Activated T-helper 1 cell treated with anti-CD3 and anti-CD28 coated beads, Interleukin-12 subunit alpha, Interleukin-12 subunit beta, Interleukin-2, Interleukin-4 antibody, amounts not matched to agents 30 ng/mL and 10 ng/mL and 1 ng/mL, durations not matched to agents 14 hours and 24 hours and 36 hours (primary cell): Measurements from ENCODE around the gene MAP3K12. TPM values are rescaled to one million over a fixed set of nuclear protein-coding genes. Genes with fewer than 3 reads are reported as not detected.
A peak's percentile ranks its signal among the peaks of the same experiment; 100 is the strongest.
"Not testable (repeated sequence)": the region's sequence is repeated elsewhere in the genome, so short reads cannot be mapped to it uniquely, and the experiment has no call there.

Experiments
- DNase-seq: peaks from one replicate; pipeline ENCODE4 v3.0.0; 2021; ENCODE audit warnings: low spot score
- H3K27ac Mint-ChIP-seq: one replicate; pipeline ENCODE4 v1.8.0; 2021; ENCODE audit warnings: mild to moderate bottlenecking, mixed read lengths
- H3K27me3 Mint-ChIP-seq: one replicate; pipeline ENCODE4 v1.8.0; 2022; ENCODE audit warnings: mild to moderate bottlenecking, moderate library complexity, mixed read lengths; ENCODE audit not compliant: insufficient read depth
- H3K36me3 Mint-ChIP-seq: one replicate; pipeline ENCODE4 v1.8.0; 2021; ENCODE audit warnings: low read depth, mixed read lengths
- H3K4me1 Mint-ChIP-seq: one replicate; pipeline ENCODE4 v1.8.0; 2021; ENCODE audit warnings: low read depth, mixed read lengths
- H3K4me3 Mint-ChIP-seq: one replicate; pipeline ENCODE4 v1.8.0; 2021; ENCODE audit warnings: mild to moderate bottlenecking, moderate library complexity, mixed read lengths
- H3K9me3 Mint-ChIP-seq: one replicate; pipeline ENCODE4 v1.8.0; 2021; ENCODE audit warnings: mixed read lengths
- intact Hi-C: fragments of 100-400 bp; cut with micrococcal nuclease; formaldehyde crosslinking; loops from one replicate; pipeline ENCODE4 v1.15.1; 2024
- total RNA-seq: library from RNA; stranded (reverse); gene quantifications from 2 replicates; pipeline ENCODE4 v1.2.3, GENCODE V29; 2022

MAP3K12 gene
- 15.7 and 18.4 TPM in 2 replicates for total RNA-seq

GRCh38 chr12:53499266-53500141, at the start of gene MAP3K12:
TSS of gene MAP3K12 (minus strand) at chr12:53499458. CDS start at chr12:53487391, 12,067 bp downstream.
- peaks cover 7% of the 10 kb centered on the region for H3K36me3 Mint-ChIP-seq
- peaks cover 2% of the 10 kb centered on the region for H3K27me3 Mint-ChIP-seq
- H3K27ac Mint-ChIP-seq: peak within 1 kb of the TSS; percentile 98
- peak within 1 kb of the TSS; percentile 95 for H3K4me3 Mint-ChIP-seq
- peak; percentile 63 for DNase-seq
- intact Hi-C loops: loop anchor here (1.0 to 2.0 kb wide), 5 partner anchors 58 to 781 kb away; partner anchors contain the start of genes ATP5MC2, CBX5, HNRNPA1 and MYG1
- H3K4me1 Mint-ChIP-seq: peaks cover 52% of the 10 kb centered on the region
- H3K9me3 Mint-ChIP-seq: no peaks in the 10 kb centered on the region

DNA sequence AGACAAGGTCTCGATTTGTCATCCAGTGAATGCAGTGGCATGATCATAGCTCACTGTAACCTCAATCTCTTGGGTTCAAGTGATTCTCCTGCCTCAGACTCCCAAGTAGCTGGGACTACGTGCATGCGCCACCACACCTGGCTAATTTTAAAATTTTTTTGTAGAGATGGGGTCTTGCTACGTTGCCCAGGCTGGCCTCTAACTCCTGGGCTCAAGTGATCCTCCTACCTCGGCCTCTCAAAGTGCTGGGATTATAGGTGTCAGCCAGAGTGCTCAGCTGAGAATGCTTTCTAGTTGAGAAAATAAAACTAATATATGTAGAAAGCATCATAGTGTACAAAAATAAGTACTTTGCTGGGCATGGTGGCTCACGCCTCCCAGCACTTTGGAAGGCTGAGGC, 49.1 kb upstream of the MAP3K12 start:
- H3K4me3 Mint-ChIP-seq, intact Hi-C loops, H3K27me3 Mint-ChIP-seq, H3K27ac Mint-ChIP-seq, DNase-seq, H3K9me3 Mint-ChIP-seq: not testable (repeated sequence)
- H3K36me3 Mint-ChIP-seq: peaks cover 14% of the 10 kb centered on the region
- peaks cover 17% of the 10 kb centered on the region for H3K4me1 Mint-ChIP-seq

DNA sequence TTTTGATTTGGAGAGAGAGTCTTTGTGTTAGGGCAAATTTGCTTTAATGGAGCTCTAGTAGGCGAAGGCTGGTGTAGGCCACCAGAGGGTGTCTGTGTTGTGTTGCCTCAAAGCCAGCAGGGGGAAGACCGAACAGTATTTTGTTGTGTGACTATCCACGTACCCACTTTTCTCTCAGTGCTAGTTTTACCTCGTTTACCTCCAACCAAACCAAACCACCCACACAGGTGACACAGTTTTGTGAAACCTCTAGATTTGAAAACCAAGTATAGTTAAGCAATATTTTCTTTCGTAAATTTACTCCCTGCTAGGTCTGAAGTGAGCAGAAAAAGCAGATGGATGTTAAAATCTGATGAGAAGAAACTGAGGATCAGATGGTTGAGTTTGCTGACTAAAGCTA, 44.3 kb upstream of the MAP3K12 start:
- Mint-ChIP-seq H3K36me3 (peaks cover 12% of the 10 kb centered on the region), H3K4me3 (no peak overlapping the region), H3K9me3 (no peaks in the 10 kb centered on the region), H3K4me1 (peaks cover 13% of the 10 kb centered on the region), H3K27me3 (no peaks in the 10 kb centered on the region), H3K27ac (peak overlapping the region; percentile 75)
- intact Hi-C loops: loop anchor here (1.0 to 5.0 kb wide), 5 partner anchors 17 to 203 kb away; partner anchors contain the start of genes ATF7 and ATP5MC2
- peak; percentile 38 for DNase-seq

DNA sequence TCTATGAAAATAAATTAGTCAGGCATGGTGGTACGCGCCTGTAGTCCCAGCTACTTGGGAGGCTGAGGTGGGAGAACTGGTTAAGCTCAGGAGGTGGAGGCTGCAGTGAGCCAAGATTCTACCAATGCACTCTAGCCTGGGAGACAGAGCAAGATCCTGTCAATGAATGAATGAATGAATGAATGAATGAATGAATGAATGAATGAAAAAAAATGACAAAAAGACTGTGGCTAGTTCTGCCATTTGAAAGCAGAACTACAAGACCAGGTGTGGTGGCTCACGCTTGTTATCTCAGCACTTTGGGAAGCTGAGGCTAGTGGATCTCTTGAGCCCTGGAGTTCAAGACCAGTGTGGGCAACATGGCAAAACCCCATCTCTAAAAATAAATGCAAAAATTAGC, 40.3 kb upstream of the MAP3K12 start:
- Mint-ChIP-seq H3K9me3 (no peaks in the 10 kb centered on the region), H3K4me1 (peaks cover 13% of the 10 kb centered on the region), H3K36me3 (peaks cover 17% of the 10 kb centered on the region), H3K27me3 (no peaks in the 10 kb centered on the region), H3K4me3 (no peak overlapping the region), H3K27ac (no peak overlapping the region)
- intact Hi-C loops: no loop called here
- no peak for DNase-seq

DNA sequence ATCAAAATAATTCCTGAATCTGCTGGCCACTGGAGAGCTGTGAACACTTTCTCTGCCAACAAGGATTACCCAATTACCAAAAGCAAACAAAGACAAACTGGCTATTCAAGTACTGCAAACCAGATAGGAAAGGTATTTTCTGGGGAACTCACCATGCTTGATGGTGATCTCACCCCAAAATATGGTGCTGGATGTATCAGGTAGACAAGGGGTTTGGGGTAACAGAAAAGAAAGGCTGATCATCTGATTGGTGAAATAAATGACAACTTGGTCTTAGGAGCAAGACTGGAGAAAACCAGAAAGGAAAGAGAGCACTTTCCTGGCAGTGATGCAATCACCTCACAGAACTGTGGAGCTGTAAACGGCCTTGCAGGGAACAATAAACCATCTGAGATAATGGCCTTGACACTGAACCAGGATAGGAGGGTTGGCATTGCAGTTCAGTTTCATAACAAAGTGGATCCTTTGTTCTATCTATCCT, 39.0 kb upstream of the MAP3K12 start:
- peaks cover 21% of the 10 kb centered on the region for H3K36me3 Mint-ChIP-seq
- DNase-seq: no peak
- intact Hi-C loops: no loop called here
- no peak overlapping the region for H3K4me3 Mint-ChIP-seq
- no peaks in the 10 kb centered on the region for H3K9me3 Mint-ChIP-seq
- H3K27me3 Mint-ChIP-seq: no peaks in the 10 kb centered on the region
- no peak overlapping the region for H3K27ac Mint-ChIP-seq
- peaks cover 1% of the 10 kb centered on the region for H3K4me1 Mint-ChIP-seq

DNA sequence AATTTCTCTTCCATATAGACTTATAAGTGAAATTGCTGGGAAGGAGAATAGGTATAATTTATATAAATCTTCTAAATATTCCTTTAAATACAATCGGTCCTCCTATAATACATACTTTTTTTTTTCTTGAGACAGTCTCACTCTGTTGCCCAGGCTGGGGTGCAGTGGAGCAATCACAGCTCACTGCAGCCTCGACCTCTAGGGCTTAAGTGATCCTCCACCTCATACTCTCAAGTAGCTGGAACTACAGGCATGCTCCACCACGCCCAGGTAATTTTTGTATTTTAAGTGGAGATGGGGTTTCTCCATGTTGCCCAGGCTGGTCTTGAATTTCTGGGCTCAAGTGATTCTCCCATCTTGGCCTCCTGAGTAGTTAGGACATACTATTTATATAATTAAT, 37.7 kb upstream of the MAP3K12 start:
- Mint-ChIP-seq H3K4me3 (no peak overlapping the region), H3K4me1 (no peaks in the 10 kb centered on the region), H3K36me3 (peaks cover 25% of the 10 kb centered on the region), H3K9me3 (no peaks in the 10 kb centered on the region), H3K27ac (no peak overlapping the region), H3K27me3 (no peaks in the 10 kb centered on the region)
- intact Hi-C loops: no loop called here
- no peak for DNase-seq

GRCh38 chr12:53533471-53533870, 34.2 kb upstream of the MAP3K12 start:
- H3K9me3 Mint-ChIP-seq: no peaks in the 10 kb centered on the region
- no peak overlapping the region for H3K4me3 Mint-ChIP-seq
- H3K27ac Mint-ChIP-seq: no peak overlapping the region
- peaks cover 29% of the 10 kb centered on the region for H3K36me3 Mint-ChIP-seq
- H3K27me3 Mint-ChIP-seq: no peaks in the 10 kb centered on the region
- DNase-seq: no peak
- intact Hi-C loops: no loop called here
- no peaks in the 10 kb centered on the region for H3K4me1 Mint-ChIP-seq

GRCh38 chr12:53532524-53533445, 33.5 kb upstream of the MAP3K12 start:
- DNase-seq: no peak
- H3K27me3 Mint-ChIP-seq: no peaks in the 10 kb centered on the region
- no peaks in the 10 kb centered on the region for H3K9me3 Mint-ChIP-seq
- H3K27ac Mint-ChIP-seq: no peak overlapping the region
- H3K36me3 Mint-ChIP-seq: peaks cover 29% of the 10 kb centered on the region
- intact Hi-C loops: no loop called here
- no peak overlapping the region for H3K4me3 Mint-ChIP-seq
- H3K4me1 Mint-ChIP-seq: no peaks in the 10 kb centered on the region

DNA sequence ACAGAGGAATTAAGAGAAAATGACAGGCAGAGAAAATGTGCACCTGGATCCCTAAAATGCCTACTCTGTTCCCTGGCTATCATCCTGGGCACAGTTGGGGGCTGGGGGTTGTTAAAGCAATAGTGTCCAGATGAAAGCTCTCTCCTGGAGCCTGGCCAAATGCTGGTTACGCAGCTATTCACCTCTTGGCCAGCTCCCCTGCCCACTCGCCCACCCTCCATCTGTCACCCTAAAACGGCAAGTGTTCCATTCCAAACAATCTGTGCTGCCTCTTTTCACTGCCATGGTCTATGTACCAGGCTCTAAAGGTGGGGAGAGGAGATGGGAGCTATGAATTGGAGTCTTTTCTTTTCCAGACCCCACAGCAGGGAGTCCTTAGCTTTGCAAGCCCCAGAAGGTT, 32.8 kb upstream of the MAP3K12 start:
- Mint-ChIP-seq H3K4me3 (no peak overlapping the region), H3K36me3 (peaks cover 29% of the 10 kb centered on the region), H3K4me1 (no peaks in the 10 kb centered on the region), H3K27me3 (no peaks in the 10 kb centered on the region), H3K27ac (no peak overlapping the region), H3K9me3 (no peaks in the 10 kb centered on the region)
- intact Hi-C loops: no loop called here
- DNase-seq: no peak

GRCh38 chr12:53530920-53531319, 31.7 kb upstream of the MAP3K12 start:
- H3K36me3 Mint-ChIP-seq: peaks cover 29% of the 10 kb centered on the region

DNA sequence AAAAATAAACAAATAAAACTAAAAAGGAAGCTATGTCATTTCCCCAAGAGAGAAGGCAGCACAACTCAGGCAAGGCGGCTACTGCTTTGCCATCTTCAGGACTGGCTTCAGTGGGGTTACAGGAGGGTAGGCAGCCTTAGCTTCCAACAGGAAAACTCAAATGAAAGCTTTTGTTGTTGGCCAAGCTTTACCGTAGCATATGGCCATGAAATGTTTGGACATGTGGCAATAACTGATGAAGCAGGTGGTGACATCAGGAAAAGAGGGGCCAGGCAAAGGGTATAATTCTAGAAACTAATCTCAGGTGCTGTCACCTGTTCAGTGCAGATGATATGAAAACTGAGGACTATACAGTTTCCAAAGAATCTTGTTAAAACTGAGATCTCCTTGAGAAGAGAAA, 30.8 kb upstream of the MAP3K12 start:
- H3K27me3 Mint-ChIP-seq: no peaks in the 10 kb centered on the region
- peaks cover 28% of the 10 kb centered on the region for H3K36me3 Mint-ChIP-seq
- no peak overlapping the region for H3K27ac Mint-ChIP-seq
- no peak overlapping the region for H3K4me3 Mint-ChIP-seq
- intact Hi-C loops: no loop called here
- DNase-seq: no peak
- no peaks in the 10 kb centered on the region for H3K4me1 Mint-ChIP-seq
- no peaks in the 10 kb centered on the region for H3K9me3 Mint-ChIP-seq

More at GRCh38 chr12:53530920-53531319, 31.7 kb upstream of the MAP3K12 start:
- intact Hi-C loops: no loop called here
- no peak for DNase-seq
- no peaks in the 10 kb centered on the region for H3K9me3 Mint-ChIP-seq
- no peaks in the 10 kb centered on the region for H3K27me3 Mint-ChIP-seq
- H3K4me3 Mint-ChIP-seq: no peak overlapping the region
- H3K27ac Mint-ChIP-seq: no peak overlapping the region
- no peaks in the 10 kb centered on the region for H3K4me1 Mint-ChIP-seq

- no peaks in the 10 kb centered on the region for H3K27me3 Mint-ChIP-seq
- no peak for DNase-seq
- no peak overlapping the region for H3K4me3 Mint-ChIP-seq
- H3K36me3 Mint-ChIP-seq: peaks cover 16% of the 10 kb centered on the region
- H3K27ac Mint-ChIP-seq: no peak overlapping the region
- no peaks in the 10 kb centered on the region for H3K9me3 Mint-ChIP-seq
- H3K4me1 Mint-ChIP-seq: no peaks in the 10 kb centered on the region
- intact Hi-C loops: no loop called here
These were observed 25.2 kb upstream of the MAP3K12 start for GRCh38 chr12:53524476-53524875.
